DND-41 (cell line): ENCODE data around the gene PIH1D1.

Source experiments
- ATAC-seq: fragments of 200-7000 bp; cut with Tn5 transposase; 3 replicates; pipeline ENCODE4 v1.9.1; 2021; ENCODE audit warnings: low read depth; ENCODE audit not compliant: insufficient read depth
- DNase-seq: peaks from one replicate; pipeline ENCODE4 v3.0.0-alpha.2; 2020
- H2AFZ ChIP-seq: 2 replicates; pipeline ENCODE4 v1.6.0; 2012; ENCODE audit warnings: low read depth, low read length
- H3K27ac ChIP-seq: 2 replicates; pipeline ENCODE4 v1.5.1; 2012; ENCODE audit warnings: low read length, inconsistent platforms
- H3K27me3 ChIP-seq: fragments of 200-600 bp; sonication (generic); 2 replicates; pipeline ENCODE4 v1.6.0; 2012; ENCODE audit warnings: low read length, mild to moderate bottlenecking, inconsistent platforms; ENCODE audit not compliant: insufficient read depth, poor library complexity
- H3K36me3 ChIP-seq: 2 replicates; pipeline ENCODE4 v1.5.1; 2012; ENCODE audit warnings: low read length, inconsistent platforms; ENCODE audit not compliant: insufficient read depth
- H3K4me1 ChIP-seq: 2 replicates; pipeline ENCODE4 v1.5.1; 2012; ENCODE audit warnings: mild to moderate bottlenecking, low read length; ENCODE audit not compliant: insufficient read depth
- H3K4me2 ChIP-seq: 2 replicates; pipeline ENCODE4 v1.6.0; 2012; ENCODE audit warnings: mild to moderate bottlenecking, moderate library complexity, low read length, inconsistent platforms; ENCODE audit not compliant: insufficient read depth
- H3K4me3 ChIP-seq, 2 experiments: fragments of 200-600 bp in 1 of 2; shearing (Covaris generic) in 1 of 2; 2 replicates each; pipeline ENCODE4 v1.5.1; 2012 to 2016; ENCODE audit warnings: inconsistent platforms in 2 of 2, low read length in 2 of 2, mild to moderate bottlenecking in 2 of 2, low read depth in 1 of 2, moderate library complexity in 1 of 2
- H3K79me2 ChIP-seq: 2 replicates; pipeline ENCODE4 v1.6.0; 2012; ENCODE audit warnings: low read length, inconsistent platforms; ENCODE audit not compliant: insufficient read depth
- H3K9ac ChIP-seq: 2 replicates; pipeline ENCODE4 v1.6.0; 2012; ENCODE audit warnings: low read depth, mild to moderate bottlenecking, inconsistent platforms, low read length, moderate library complexity
- H3K9me3 ChIP-seq: 2 replicates; pipeline ENCODE4 v1.5.1; 2012; ENCODE audit warnings: low read length, moderate library complexity, mild to moderate bottlenecking, inconsistent platforms; ENCODE audit not compliant: insufficient read depth, severe bottlenecking
- H4K20me1 ChIP-seq: 2 replicates; pipeline ENCODE4 v1.6.0; 2012; ENCODE audit warnings: low read length; ENCODE audit not compliant: insufficient read depth
- EZH2 ChIP-seq: IDR thresholded peaks from 3 replicates; pipeline ENCODE4 v1.6.1; 2012; ENCODE audit warnings: borderline replicate concordance, low read depth, mild to moderate bottlenecking, moderate library complexity, low read length, inconsistent platforms; ENCODE audit not compliant: severe bottlenecking
- TF ChIP-seq, protein P1 (sequence below): IDR thresholded peaks from 2 replicates; pipeline ENCODE4 v1.5.1; 2012; ENCODE audit warnings: borderline replicate concordance, low read length, moderate library complexity, mild to moderate bottlenecking; ENCODE audit not compliant: poor library complexity, severe bottlenecking; ENCODE audit errors: extremely low read depth

Gene PIH1D1

DNA sequence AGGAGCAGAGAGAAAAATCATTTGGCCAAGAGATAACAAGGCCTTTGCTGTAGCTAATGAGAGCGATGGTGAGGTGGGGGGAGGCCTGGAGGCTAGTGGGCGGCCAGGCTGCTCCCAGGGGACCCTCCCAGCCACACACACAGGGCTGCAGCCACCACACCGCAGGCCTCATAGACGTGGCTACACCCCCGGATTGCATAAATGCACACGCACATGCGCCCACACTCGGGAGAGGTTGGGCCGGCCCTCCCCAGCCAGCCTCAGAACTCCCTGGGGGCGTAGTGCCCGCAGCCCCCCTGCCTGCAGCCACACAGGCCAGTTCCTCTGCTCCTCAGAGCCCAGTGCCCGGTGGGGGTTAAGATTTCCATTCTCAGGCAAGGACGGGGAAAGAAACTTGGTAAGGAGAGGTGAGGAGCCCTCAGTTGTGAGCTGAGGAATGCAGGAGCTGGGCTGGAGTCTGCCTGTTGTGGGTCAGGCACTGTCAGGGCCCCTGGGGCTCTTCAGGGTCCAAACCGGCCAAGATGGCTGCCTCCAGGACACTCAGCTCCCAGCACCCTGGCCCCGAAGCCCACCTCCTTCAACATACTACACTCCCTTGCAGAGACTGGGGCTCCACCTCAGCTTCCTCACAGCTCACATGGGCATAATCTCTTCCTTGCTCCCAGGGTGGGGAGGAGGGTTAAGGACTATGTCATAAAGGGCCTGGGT, 36.4 kb downstream of the PIH1D1 start:
- no peaks in the 10 kb centered on the region for H3K4me1 ChIP-seq
- no peak overlapping the region for H3K4me3 ChIP-seq
- TF ChIP-seq, protein P1, sequence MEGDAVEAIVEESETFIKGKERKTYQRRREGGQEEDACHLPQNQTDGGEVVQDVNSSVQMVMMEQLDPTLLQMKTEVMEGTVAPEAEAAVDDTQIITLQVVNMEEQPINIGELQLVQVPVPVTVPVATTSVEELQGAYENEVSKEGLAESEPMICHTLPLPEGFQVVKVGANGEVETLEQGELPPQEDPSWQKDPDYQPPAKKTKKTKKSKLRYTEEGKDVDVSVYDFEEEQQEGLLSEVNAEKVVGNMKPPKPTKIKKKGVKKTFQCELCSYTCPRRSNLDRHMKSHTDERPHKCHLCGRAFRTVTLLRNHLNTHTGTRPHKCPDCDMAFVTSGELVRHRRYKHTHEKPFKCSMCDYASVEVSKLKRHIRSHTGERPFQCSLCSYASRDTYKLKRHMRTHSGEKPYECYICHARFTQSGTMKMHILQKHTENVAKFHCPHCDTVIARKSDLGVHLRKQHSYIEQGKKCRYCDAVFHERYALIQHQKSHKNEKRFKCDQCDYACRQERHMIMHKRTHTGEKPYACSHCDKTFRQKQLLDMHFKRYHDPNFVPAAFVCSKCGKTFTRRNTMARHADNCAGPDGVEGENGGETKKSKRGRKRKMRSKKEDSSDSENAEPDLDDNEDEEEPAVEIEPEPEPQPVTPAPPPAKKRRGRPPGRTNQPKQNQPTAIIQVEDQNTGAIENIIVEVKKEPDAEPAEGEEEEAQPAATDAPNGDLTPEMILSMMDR, result no peak
- TF ChIP-seq EZH2, result no peak
- H4K20me1 ChIP-seq, result no peaks in the 10 kb centered on the region
- H3K79me2 ChIP-seq, result no peaks in the 10 kb centered on the region
- H2AFZ ChIP-seq, result no peak overlapping the region
- no peak overlapping the region for H3K9ac ChIP-seq
- no peak for DNase-seq
- no peak overlapping the region for H3K4me2 ChIP-seq
- ATAC-seq, result no peak
- H3K27me3 ChIP-seq, result peaks cover 10% of the 10 kb centered on the region
- H3K36me3 ChIP-seq, result no peaks in the 10 kb centered on the region
- H3K9me3 ChIP-seq, result no peaks in the 10 kb centered on the region
- no peak overlapping the region for H3K27ac ChIP-seq

- Histone ChIP-seq H2AFZ (no peak overlapping the region), H3K4me3 (no peak overlapping the region), H4K20me1 (no peaks in the 10 kb centered on the region), H3K4me2 (no peak overlapping the region), H3K27ac (no peak overlapping the region), H3K9ac (no peak overlapping the region), H3K79me2 (no peaks in the 10 kb centered on the region), H3K4me1 (peaks cover 7% of the 10 kb centered on the region), H3K36me3 (no peaks in the 10 kb centered on the region), H3K27me3 (peaks cover 10% of the 10 kb centered on the region), H3K9me3 (no peaks in the 10 kb centered on the region)
- ATAC-seq (no peak), DNase-seq (no peak)
- TF ChIP-seq, protein P1, result no peak
- TF ChIP-seq EZH2, result no peak
These were observed 37.4 kb downstream of the PIH1D1 start for GRCh38 chr19:49414256-49414655.

DNA sequence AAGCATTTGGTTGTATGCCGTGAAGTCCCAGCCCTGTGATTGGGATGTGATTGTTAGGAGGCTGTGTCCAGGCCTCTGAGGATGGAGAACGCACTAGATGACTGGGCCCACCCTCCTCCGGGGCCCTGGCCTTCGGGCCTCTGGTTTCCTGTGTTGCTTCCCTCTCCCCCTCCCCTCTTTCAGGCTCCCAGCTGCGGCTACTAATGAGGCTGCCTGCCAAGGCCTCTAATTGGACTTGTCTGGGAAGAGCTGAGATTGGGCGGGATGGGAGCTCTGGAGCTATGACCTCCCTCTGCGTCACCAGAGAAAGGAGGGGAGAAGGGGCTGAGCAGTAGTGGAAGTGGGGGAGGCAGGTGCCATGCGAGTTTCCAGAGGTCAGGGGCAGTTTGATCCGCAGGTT, 38.3 kb downstream of the PIH1D1 start:
- DNase-seq, result no peak
- no peak overlapping the region for H3K9ac ChIP-seq
- H3K9me3 ChIP-seq, result no peaks in the 10 kb centered on the region
- TF ChIP-seq, protein P1, result no peak
- H3K4me2 ChIP-seq, result no peak overlapping the region
- ATAC-seq, result no peak
- no peaks in the 10 kb centered on the region for H3K36me3 ChIP-seq
- H3K79me2 ChIP-seq, result no peaks in the 10 kb centered on the region
- H4K20me1 ChIP-seq, result no peaks in the 10 kb centered on the region
- H3K27me3 ChIP-seq, result peaks cover 7% of the 10 kb centered on the region
- H3K27ac ChIP-seq, result no peak overlapping the region
- H3K4me1 ChIP-seq, result peaks cover 10% of the 10 kb centered on the region
- no peak overlapping the region for H2AFZ ChIP-seq
- no peak overlapping the region for H3K4me3 ChIP-seq
